HEK293T (cell line): ENCODE measurements around the gene MFN1.

Experiments used
- CTCF ChIA-PET: fragments of 350-600 bp; formaldehyde crosslinking; extraction: SDS; loops from one replicate; lab custom pipeline; 2021; ENCODE audit warnings: antibody characterized with exemption, inconsistent platforms; lab: Yijun Ruan, JAX
- POLR2A ChIA-PET: fragments of 350-600 bp; formaldehyde crosslinking; extraction: SDS; loops from one replicate; lab custom pipeline; 2020; ENCODE audit warnings: antibody characterized with exemption, inconsistent platforms; lab: Yijun Ruan, JAX
- DNase-seq: peaks from one replicate; pipeline ENCODE4 v3.0.0; 2012; ENCODE audit warnings: mixed read lengths; ENCODE audit errors: extremely low spot score
- ARNT ChIP-seq: fragments of 450-650 bp; IDR thresholded peaks from 2 replicates; pipeline ENCODE4 v1.6.1; 2017; ENCODE audit warnings: mild to moderate bottlenecking
- BHLHE40 ChIP-seq: fragments of 450-650 bp; IDR thresholded peaks from 2 replicates; pipeline ENCODE4 v1.6.1; 2016; ENCODE audit warnings: mild to moderate bottlenecking, moderate library complexity, borderline replicate concordance
- CTBP1 ChIP-seq: fragments of 450-650 bp; IDR thresholded peaks from 2 replicates; pipeline ENCODE4 v1.6.1; 2016; ENCODE audit warnings: borderline replicate concordance
- ELF4 ChIP-seq: fragments of 450-650 bp; IDR thresholded peaks from 2 replicates; pipeline ENCODE4 v1.6.1; 2017; ENCODE audit warnings: antibody characterized with exemption
- FOXA1 ChIP-seq: fragments of 450-650 bp; IDR thresholded peaks from 2 replicates; pipeline ENCODE4 v1.6.1; 2016; ENCODE audit warnings: mild to moderate bottlenecking
- FOXK2 ChIP-seq: fragments of 450-650 bp; IDR thresholded peaks from 2 replicates; pipeline ENCODE4 v1.6.1; 2016; ENCODE audit warnings: mild to moderate bottlenecking
- FOXM1 ChIP-seq: fragments of 450-650 bp; IDR thresholded peaks from 2 replicates; pipeline ENCODE4 v1.6.1; 2017; ENCODE audit warnings: mild to moderate bottlenecking, borderline replicate concordance
- HDGF ChIP-seq: fragments of 450-650 bp; IDR thresholded peaks from 2 replicates; pipeline ENCODE4 v1.6.1; 2017; ENCODE audit warnings: antibody characterized with exemption, borderline replicate concordance
- L3MBTL2 ChIP-seq: fragments of 450-650 bp; conservative IDR thresholded peaks from 2 replicates; pipeline ENCODE4 v1.6.1; 2016; ENCODE audit warnings: mild to moderate bottlenecking
- LEF1 ChIP-seq: fragments of 450-650 bp; IDR thresholded peaks from 2 replicates; pipeline ENCODE4 v1.6.1; 2017; ENCODE audit warnings: mild to moderate bottlenecking, borderline replicate concordance
- NFRKB ChIP-seq: fragments of 450-650 bp; IDR thresholded peaks from 2 replicates; pipeline ENCODE4 v1.6.1; 2016; ENCODE audit warnings: mild to moderate bottlenecking, moderate library complexity
- PKNOX1 ChIP-seq: fragments of 450-650 bp; IDR thresholded peaks from 2 replicates; pipeline ENCODE4 v1.6.1; 2016
- SP1 ChIP-seq: fragments of 450-650 bp; IDR thresholded peaks from 2 replicates; pipeline ENCODE4 v1.6.1; 2017
- SUZ12 ChIP-seq: fragments of 450-650 bp; IDR thresholded peaks from 2 replicates; pipeline ENCODE4 v1.6.1; 2016; ENCODE audit warnings: mild to moderate bottlenecking
- TARDBP ChIP-seq: fragments of 450-650 bp; IDR thresholded peaks from 2 replicates; pipeline ENCODE4 v1.6.1; 2016
- ZNF384 ChIP-seq: fragments of 450-650 bp; IDR thresholded peaks from 2 replicates; pipeline ENCODE4 v1.6.1; 2016

The MFN1 gene

DNA sequence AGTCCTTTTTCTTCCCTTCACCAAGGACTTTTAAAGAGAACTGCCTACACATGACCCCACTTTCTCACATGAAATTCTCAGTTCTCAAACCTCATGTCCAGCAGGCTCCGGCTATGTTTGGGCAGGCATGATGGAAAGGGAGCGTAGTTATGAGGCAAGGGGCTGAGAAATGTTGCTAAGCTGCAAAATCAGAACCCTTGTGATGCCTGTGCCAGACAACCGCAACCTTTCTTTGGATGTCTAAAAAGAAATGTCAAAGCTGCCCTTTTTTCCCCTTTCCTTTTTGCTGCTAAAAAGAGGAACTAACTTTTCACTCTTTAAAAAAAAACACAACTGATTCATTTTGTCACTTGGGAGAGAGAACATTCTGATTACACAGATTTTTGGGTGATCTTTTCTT lies 84.5 kb downstream of the MFN1 start:
- DNase-seq = no peak
- TF ChIP-seq FOXA1 (no peak), SUZ12 (no peak), ARNT (no peak), SP1 (no peak), ELF4 (no peak), LEF1 (no peak), TARDBP (no peak), L3MBTL2 (no peak)
- ChIA-PET POLR2A (no interaction called here), CTCF (no interaction called here)

DNA sequence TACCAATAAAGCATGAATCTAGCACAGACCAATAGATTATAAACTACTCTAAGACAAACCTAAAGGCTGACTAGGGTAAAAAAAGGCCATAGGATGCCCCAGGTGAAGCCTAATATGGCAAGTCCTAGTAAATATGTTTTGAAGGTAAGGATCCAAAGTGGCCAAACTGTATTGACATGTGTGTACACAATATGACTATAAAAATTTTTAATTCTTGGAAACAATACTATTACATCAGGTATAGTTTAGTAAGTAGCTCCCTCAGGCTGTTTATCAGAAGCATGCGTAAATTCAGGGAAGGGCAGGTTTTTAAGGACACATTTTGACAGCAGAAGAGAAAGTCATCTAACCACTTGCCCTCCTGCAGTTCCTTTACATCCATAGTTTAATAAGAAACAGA lies 84.9 kb downstream of the MFN1 start:
- TF ChIP-seq BHLHE40 (no peak), FOXM1 (no peak), FOXA1 (no peak), ARNT (no peak), NFRKB (no peak), TARDBP (no peak), FOXK2 (no peak), SUZ12 (no peak), PKNOX1 (no peak), ELF4 (no peak)
- POLR2A ChIA-PET = no interaction called here
- CTCF ChIA-PET = no interaction called here
- no peak for DNase-seq

DNA sequence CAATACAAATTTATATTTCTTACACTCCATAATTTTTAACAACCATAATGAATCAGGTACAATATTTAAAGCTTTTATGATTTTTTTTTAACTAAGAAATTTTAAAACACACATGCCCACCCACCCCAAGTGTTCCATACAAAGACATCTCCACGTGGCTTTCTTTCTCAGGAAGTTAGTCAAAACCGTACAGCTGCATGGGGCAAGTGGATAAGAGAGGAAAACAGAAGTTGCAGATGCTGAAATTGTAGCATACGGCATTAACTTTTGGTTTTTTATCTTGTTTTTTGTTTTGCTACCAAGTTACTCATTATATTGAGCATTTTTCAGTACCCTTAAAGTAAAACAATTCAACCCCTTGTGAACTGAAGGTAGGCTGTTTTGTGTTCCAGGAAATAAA lies 89.0 kb downstream of the MFN1 start:
- no peak for DNase-seq
- CTCF ChIA-PET = interaction anchor here (0.7 kb wide), 1 partner anchor 112 kb away, joined by 4 read pairs; no protein-coding TSS in a partner anchor
- POLR2A ChIA-PET = no interaction called here
- no peak for TF ChIP-seq ELF4
- no peak for TF ChIP-seq CTBP1
- TF ChIP-seq HDGF = no peak
- no peak for TF ChIP-seq L3MBTL2
- TF ChIP-seq SUZ12 = no peak
- TF ChIP-seq ARNT = no peak
- TF ChIP-seq ZNF384 = no peak
- no peak for TF ChIP-seq FOXA1

DNA sequence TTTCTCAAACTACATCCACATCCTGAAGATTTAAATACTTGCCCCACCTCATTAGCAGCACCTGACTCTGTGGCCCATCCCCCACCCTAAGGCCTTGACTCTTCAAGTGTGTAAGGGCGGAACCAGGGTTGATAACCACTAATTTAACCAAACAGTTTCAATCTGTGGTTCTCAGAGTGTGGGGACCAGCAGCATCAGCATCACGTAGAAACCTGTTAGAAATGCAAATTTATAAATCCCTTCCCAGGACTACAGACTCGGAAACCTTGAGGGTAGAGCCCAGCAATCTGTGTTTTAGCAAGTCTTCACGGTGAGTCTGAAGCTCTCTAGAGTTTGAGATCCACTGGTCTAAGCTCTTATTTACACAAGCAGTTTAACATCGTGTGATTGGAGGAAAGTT lies 91.3 kb downstream of the MFN1 start:
- POLR2A ChIA-PET = no interaction called here
- TF ChIP-seq PKNOX1 (no peak), LEF1 (no peak), ELF4 (no peak), FOXK2 (no peak), HDGF (no peak), SP1 (no peak), ARNT (no peak), FOXM1 (no peak), CTBP1 (no peak), L3MBTL2 (no peak), TARDBP (no peak), FOXA1 (no peak), NFRKB (no peak), BHLHE40 (no peak), ZNF384 (no peak), SUZ12 (no peak)
- CTCF ChIA-PET = no interaction called here
- no peak for DNase-seq
